HG03457 (cell line): Measurements from ENCODE around the gene CGB7.

ENCODE experiments used
- ATAC-seq: cut with Tn5 transposase; IDR thresholded peaks from one replicate; pipeline ENCODE4 v1.9.1; 2021; ENCODE audit warnings: moderate number of reproducible peaks; ENCODE audit not compliant: unreplicated experiment

Gene CGB7

DNA sequence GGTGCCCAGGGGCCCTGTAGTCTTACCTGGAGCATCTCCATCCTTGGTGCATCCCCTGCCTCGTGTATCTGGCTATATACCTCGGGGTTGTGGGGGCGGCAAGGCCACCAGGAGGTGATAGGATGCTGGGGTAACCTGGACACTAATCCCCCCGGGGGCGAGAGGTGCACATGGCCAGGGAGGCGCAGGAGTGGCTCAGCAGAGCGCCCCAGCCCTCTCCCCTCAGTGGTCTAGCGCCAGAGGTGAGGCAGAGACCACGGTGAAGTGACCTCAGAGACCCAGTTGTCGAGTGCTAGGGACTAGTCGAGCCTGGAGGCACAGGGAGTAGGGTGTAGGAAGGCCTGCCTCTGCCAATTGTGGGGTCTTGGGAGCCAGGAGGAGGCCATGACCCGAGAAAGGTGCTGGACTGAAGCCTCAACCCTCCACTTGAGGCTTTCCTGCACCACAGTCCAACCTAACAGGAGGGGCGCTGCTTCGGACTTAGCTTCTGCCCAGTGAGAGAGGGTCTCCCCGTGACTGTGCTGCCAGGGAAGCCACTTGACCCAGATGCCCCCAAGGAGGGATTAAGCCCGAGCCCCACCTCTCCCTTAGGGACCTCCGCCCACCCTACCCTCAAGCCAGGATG is 40.4 kb downstream of the CGB7 start, which contains the start of gene LHB:
TSS of gene LHB (minus strand) at position 51 of the 625 bp plus-strand sequence. CDS start at position 41, 10 bp downstream.
- no peak for ATAC-seq

DNA sequence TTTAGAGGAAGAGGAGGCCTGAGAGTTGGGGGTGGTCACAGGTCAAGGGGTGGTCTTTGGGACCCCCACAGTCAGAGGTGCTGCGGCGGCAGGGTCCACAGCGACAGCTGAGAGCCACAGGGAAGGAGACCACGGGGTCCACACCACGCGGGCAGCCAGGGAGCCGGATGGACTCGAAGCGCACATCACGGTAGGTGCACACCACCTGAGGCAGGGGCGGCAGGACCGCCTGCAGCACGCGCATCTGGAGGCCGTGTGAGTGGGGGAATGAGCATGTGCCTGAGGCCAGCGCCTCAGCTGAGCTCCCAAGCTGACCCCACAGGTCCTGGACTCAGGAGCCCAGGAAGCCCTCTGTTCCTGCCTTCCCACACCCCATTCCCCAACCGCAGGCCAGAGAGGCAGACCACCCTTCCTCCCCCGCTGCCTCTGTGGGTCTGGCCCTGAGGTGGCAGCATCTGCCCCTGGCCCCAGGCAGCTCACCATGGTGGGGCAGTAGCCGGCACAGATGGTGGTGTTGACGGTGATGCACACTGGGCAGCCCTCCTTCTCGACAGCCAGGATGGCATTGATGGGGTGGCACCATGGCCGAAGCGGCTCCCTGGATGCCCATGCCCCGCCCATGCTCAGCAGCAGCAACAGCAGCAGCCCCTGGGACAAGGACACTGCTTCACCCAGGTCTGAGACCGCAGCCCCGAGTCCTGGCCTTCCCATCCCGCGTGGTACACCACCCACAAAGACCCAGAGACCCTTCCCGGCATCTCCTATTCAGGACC is 41.3 kb downstream of the CGB7 start:
- ATAC-seq, result no peak

DNA sequence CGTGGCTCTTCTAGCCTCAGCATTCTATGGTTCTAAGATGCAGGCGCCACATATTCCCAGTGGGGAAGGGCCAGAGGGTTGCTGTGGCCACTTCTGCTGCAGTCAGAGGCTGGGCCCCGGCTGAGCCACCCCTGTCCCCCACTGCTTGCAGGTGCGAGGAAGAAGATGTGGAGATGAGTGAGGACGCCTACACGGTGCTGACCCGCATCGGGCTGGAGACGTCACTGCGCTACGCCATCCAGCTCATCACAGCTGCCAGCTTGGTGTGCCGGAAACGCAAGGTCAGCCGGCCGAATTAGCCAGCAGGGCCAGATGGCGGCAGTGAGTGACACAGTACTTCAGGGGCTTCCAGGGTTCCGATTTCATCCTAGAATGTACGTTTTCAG is 42.7 kb downstream of the CGB7 start:
- no peak for ATAC-seq

DNA sequence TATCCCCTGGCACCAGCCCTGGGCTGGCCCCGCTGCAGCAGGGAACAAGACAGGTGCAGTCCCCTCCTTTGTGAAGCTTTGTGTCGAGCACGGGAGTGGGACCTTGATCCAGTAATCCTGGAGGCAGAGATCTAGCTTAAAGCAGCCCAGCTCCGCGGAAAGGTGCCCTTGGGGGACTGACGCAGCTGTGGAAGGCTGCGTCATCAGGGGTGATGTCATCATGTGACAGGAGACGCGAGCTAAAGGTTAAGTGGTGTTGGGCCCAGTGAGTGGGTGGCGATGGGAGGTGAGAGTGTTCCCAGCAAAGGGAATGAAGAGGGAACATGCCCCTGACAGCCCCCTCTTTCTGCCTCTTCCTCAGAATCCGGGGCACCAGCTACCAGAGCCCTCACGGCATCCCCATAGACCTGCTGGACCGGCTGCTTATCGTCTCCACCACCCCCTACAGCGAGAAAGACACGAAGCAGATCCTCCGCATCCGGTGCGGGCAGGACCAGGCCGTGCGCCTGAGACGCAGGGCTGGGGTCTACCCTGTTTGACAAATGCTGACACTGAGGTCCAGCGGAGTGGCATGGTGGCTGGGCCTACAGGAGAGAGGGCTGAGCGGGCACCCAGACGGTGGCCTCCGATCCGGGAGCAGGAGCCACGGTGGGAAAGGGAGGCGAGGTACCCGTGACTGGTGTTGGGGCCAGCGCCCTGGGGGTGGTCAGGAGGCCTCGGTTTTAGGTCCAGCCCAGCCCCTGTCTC is 43.3 kb downstream of the CGB7 start:
- no peak for ATAC-seq

DNA sequence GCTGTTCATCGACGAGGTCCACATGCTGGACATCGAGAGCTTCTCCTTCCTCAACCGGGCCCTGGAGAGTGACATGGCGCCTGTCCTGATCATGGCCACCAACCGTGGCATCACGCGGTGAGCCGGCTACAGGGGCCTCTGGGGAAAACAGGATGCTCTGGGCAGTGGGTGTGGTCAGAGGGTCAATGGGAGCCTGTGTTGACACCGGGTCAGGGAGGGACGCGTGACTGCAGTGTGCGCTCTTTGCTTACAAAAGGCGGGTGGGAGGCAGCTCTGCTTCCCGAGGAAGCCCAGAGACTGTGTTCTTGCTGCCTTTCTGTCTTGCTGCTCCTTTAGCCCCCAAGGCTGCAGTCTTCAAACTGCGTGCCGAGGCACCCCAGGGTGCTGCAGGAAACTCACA is 46.4 kb downstream of the CGB7 start:
- no peak for ATAC-seq

DNA sequence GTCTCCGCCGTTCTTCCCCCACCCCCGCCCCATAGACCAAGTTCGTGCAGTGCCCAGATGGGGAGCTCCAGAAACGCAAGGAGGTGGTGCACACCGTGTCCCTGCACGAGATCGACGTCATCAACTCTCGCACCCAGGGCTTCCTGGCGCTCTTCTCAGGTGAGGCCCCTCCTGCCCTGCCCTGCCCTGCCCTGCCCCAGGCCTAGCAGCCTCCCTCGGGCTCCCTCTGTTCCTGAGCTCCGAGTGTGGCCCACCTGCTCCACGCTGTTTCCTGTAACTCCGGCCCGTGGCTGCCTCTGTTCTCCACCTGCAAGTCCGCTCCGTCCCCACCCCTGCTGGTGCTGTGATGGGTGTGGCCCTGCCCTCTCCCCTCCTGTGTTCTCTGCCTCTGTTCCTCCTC is 47.1 kb downstream of the CGB7 start:
- ATAC-seq, result no peak

DNA sequence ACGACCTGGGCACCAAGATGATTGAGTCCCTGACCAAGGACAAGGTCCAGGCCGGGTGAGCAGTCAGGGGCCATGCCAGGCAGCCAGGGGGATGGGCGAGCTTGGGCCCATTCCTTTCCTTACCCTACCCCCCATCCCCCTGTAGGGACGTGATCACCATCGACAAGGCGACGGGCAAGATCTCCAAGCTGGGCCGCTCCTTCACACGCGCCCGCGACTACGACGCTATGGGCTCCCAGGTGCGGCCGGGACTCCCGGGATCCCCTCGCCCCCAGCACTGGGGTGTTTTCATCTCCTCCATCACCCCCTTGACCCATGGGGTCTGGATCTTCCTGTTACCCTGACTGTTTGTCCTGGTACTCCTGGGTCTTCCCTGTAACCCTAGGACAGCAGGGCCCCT is 47.7 kb downstream of the CGB7 start:
- no peak for ATAC-seq

DNA sequence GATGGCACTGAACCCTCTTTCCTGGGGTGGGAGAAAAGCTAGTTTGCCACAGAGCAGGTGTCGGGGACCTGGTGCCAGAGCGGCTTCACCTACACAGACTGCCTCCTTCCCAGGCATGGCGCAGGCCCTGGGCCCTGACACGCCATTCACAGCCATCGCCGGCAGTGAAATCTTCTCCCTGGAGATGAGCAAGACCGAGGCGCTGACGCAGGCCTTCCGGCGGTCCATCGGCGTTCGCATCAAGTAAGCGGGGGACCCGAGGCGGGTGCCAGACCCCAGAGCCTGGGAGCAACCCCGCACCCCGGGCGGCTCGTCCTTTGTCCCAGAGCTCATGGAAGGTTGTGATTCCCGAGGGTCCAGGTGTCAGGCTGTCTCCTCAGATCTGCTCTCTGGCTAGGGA is 50.6 kb downstream of the CGB7 start:
- ATAC-seq, result no peak

DNA sequence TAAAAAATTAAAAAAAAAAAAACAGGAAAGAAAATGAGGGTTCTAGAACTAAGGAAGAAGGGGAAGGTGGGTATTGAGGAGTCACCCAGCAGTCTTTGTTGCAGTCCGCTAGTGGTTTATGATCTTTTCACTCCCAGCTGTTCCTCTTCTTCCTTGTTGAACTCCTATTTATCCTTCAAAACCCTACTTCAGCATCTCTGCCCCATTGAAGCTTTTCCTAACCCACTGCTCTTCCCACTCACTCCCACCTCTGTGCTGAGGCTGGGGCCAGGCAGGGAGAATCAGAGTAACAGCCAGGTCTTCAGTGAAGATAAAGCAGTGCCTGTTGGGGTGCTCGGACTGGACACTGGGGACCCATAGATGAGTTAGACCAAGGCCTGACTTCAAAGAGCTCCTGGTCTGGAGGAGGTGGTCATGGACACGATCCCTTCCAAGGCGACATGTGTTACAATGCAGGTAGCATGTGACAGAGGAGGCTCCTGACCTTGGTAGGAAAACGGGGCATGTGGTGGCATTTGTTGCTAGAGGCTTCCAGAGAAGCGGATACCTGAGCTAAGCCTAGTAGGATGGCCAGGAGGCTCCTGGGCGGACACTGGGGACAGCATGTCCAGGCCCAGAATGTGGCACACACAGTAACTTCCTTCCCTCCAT is 52.5 kb downstream of the CGB7 start:
- no peak for ATAC-seq
